Measurements from ENCODE around the gene SERPINB6. TPM values are rescaled to one million over a fixed set of nuclear protein-coding genes. Genes with fewer than 3 reads are reported as not detected.

The SERPINB6 gene
- total RNA-seq, 1 donor from 2014 or later, result 186 TPM

DNA sequence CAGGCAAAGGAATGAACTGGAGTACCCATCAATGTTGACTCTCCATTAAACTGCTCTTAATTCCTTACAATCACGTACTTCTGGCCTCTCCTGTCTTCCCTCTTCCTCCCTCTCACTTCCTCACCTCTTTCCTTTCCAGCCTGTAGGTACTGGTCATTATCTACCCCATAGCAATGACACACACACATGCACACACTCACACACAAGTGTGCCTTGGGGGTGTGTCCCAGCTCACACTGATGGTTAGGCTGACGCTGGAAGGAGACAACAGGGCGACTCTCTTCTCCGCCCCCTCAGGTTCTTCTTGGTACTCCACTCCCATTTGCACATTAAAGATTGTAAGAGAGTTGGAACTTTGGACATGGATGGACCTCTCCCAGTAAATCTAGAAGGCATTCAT is 54.3 kb downstream of the SERPINB6 start:
- Mint-ChIP-seq H3K4me3 (ENCODE audit: unreplicated experiment) (no peak overlapping the region), H3K27ac (ENCODE audit: unreplicated experiment) (no peak overlapping the region), H3K36me3 (ENCODE audit: low read depth, unreplicated experiment) (no peaks in the 10 kb centered on the region), H3K4me1 (ENCODE audit: unreplicated experiment) (peaks cover 23% of the 10 kb centered on the region), H3K9me3 (ENCODE audit: unreplicated experiment) (no peaks in the 10 kb centered on the region), H3K27me3 (ENCODE audit: unreplicated experiment) (peaks cover 10% of the 10 kb centered on the region)
- DNase-seq (ENCODE audit: low spot score), result no peak
- peak; percentile 51 for TF ChIP-seq CTCF (IDR thresholded peaks at IDR 0.05; ENCODE audit: unreplicated experiment)

GRCh38 chr6:2916158-2916925 is 55.0 kb downstream of the SERPINB6 start:
- Mint-ChIP-seq H3K36me3 (ENCODE audit: low read depth, unreplicated experiment) (no peaks in the 10 kb centered on the region), H3K4me3 (ENCODE audit: unreplicated experiment) (no peak overlapping the region), H3K27me3 (ENCODE audit: unreplicated experiment) (peaks cover 10% of the 10 kb centered on the region), H3K27ac (ENCODE audit: unreplicated experiment) (no peak overlapping the region), H3K9me3 (ENCODE audit: unreplicated experiment) (no peaks in the 10 kb centered on the region), H3K4me1 (ENCODE audit: unreplicated experiment) (peaks cover 20% of the 10 kb centered on the region)
- TF ChIP-seq CTCF (IDR thresholded peaks at IDR 0.05; ENCODE audit: unreplicated experiment), result no peak
- no peak for DNase-seq (ENCODE audit: low spot score)

GRCh38 chr6:2915150-2915549 is 56.2 kb downstream of the SERPINB6 start:
- TF ChIP-seq CTCF (IDR thresholded peaks at IDR 0.05; ENCODE audit: unreplicated experiment), result no peak
- Mint-ChIP-seq H3K36me3 (ENCODE audit: low read depth, unreplicated experiment) (no peaks in the 10 kb centered on the region), H3K9me3 (ENCODE audit: unreplicated experiment) (no peaks in the 10 kb centered on the region), H3K4me1 (ENCODE audit: unreplicated experiment) (peaks cover 20% of the 10 kb centered on the region), H3K27me3 (ENCODE audit: unreplicated experiment) (peaks cover 8% of the 10 kb centered on the region), H3K27ac (ENCODE audit: unreplicated experiment) (no peak overlapping the region), H3K4me3 (ENCODE audit: unreplicated experiment) (no peak overlapping the region)
- DNase-seq (ENCODE audit: low spot score), result no peak

GRCh38 chr6:2914318-2914660 is 57.1 kb downstream of the SERPINB6 start:
- no peak for TF ChIP-seq CTCF (IDR thresholded peaks at IDR 0.05; ENCODE audit: unreplicated experiment)
- no peak for DNase-seq (ENCODE audit: low spot score)
- no peaks in the 10 kb centered on the region for H3K36me3 Mint-ChIP-seq (ENCODE audit: low read depth, unreplicated experiment)
- H3K4me3 Mint-ChIP-seq (ENCODE audit: unreplicated experiment), result no peak overlapping the region
- peaks cover 5% of the 10 kb centered on the region for H3K27me3 Mint-ChIP-seq (ENCODE audit: unreplicated experiment)
- H3K27ac Mint-ChIP-seq (ENCODE audit: unreplicated experiment), result no peak overlapping the region
- H3K4me1 Mint-ChIP-seq (ENCODE audit: unreplicated experiment), result peaks cover 21% of the 10 kb centered on the region
- no peaks in the 10 kb centered on the region for H3K9me3 Mint-ChIP-seq (ENCODE audit: unreplicated experiment)

DNA sequence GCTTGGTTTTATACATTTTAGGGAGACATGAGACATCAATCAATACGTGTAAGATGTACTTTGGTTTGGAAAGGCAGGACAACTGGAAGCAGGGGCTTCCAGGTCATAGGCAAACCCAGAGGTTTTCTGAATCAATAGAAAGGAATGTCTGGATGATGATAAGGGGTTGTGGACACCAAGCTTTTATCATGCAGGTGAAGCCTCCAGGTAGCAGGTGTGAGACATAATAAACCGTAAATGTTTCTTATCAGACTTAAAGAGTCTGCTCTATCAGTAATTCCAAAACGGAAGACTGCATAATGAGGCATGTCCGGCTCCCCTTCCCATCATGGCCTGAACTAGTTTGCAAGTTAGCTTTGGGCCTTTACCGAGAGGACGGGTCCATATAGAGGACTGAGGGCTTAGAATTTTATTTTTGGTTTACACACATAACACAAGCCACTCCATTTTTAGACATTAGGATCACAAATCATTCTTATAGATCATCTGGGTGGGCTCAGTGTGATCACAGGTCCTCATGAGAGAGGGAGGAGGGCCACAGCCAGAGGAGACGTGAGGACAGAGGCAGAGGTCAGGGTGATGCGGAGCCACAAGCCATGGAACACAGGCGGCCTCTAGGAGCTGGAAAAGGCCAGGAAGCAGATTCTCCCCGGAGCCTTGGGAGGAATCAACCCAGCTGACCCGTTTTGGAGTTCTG is 57.6 kb downstream of the SERPINB6 start:
- no peak for TF ChIP-seq CTCF (IDR thresholded peaks at IDR 0.05; ENCODE audit: unreplicated experiment)
- no peak overlapping the region for H3K27ac Mint-ChIP-seq (ENCODE audit: unreplicated experiment)
- DNase-seq (ENCODE audit: low spot score), result no peak

More for the DNA sequence above, 57.6 kb downstream of the SERPINB6 start:
- Mint-ChIP-seq H3K27me3 (ENCODE audit: unreplicated experiment) (peaks cover 5% of the 10 kb centered on the region), H3K9me3 (ENCODE audit: unreplicated experiment) (no peaks in the 10 kb centered on the region), H3K4me3 (ENCODE audit: unreplicated experiment) (no peak overlapping the region), H3K36me3 (ENCODE audit: low read depth, unreplicated experiment) (no peaks in the 10 kb centered on the region), H3K4me1 (ENCODE audit: unreplicated experiment) (peaks cover 21% of the 10 kb centered on the region)
